Caki2 (cell line): Measurements from ENCODE around the gene SLMAP. TPM values are rescaled to one million over a fixed set of nuclear protein-coding genes. Genes with fewer than 3 reads are reported as not detected.

Experiments used
- DNase-seq: peaks from one replicate; pipeline ENCODE4 v3.0.0-alpha.2; 2015; ENCODE audit warnings: low read depth
- in situ Hi-C: cut with HindIII; loops from 2 replicates; pipeline ENCODE4 v1.10.0; 2016; ENCODE audit warnings: low sequenced_read_pairs, low pct_unique_long_range_greater_than_20kb, mixed read lengths
- total RNA-seq: library from RNA; depleted of rRNA; stranded (reverse); fragments of >200 nt; shearing (Covaris generic); gene quantifications from 2 replicates; pipeline ENCODE4 v1.2.3, GENCODE V29; 2014; ENCODE audit warnings: low replicate concordance

Gene SLMAP
- total RNA-seq, 1 experiment from 2014 or later, result 20.4 TPM

DNA sequence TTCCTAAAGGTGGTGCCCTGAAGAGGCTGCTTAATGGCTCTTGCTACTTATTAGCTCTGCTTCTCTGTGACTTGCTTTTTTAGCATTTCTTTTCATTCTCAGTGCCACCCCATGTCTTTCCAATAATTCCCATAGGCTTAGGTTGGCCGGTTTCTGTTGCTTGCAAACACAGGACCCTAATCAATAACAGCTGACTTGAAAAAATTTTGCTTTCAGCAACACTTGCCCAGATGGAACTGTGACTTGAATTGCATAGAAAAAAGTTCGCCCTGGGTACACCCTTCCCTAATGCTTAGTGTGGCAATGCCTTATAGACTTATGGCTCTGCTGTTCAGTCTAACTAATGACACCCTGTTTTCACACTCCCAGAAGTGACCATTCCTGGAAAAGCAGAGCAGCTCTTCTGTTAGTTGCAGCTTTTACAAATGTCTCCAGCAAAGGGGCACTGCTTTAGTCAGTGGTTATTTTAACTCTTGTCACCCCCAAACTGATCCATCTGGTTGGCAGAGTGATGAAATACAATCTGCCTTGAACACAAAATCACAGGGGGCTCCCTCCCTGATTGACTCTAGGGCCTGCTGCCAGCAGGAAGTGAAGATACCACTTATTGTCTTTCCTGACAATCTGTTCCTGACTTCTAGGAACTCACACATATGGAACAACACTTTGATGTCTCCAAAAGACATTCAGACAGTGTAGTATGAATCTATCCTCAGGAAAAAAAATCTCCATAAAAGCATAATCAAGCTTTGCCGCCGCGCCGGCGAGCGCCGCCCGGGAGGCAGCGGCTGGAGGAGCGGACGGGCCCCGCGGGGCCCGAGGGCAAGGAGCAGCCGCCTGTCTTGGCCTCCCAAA, 9.7 kb upstream of the SLMAP start:
- in situ Hi-C loops, result no loop called here
- DNase-seq, result no peak

DNA sequence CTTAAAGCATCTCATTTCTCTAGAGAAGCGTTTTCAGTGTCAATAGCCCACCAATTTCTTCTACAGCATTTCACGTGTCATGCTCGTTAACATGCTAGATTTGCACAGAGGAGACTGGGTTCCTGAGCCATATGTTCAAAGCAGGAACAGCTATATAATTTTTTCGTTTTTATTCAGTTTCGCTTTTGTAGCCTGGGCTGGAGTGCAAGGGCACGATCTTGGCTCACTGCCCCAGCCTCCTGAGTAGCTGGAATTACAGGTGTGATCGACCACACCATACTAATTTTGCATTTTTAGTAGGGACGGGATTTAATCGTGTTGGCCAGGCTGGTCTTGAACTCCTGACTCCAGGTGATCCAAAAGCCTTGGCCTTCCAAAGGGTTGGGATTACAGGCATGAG, 6.6 kb upstream of the SLMAP start:
- in situ Hi-C loops, result no loop called here
- DNase-seq, result no peak

DNA sequence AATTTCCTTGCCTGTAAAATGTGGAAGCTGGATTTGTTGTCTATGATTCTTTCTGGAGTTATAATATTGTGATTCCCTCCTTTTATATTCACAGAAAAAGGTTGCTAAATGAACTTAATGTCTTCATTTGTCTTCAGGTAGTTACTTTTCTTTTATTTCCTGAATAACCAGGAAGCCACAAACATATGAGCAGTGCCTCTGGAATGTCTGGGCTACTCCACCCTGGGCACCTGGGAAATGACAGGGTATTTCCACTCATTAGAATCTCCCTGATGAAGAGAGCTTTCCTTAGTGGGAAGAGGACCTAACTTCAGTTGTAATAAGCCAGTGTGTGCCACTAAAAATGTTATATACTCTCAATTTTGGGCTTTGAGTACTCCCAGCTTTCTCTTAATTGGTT, 3.8 kb upstream of the SLMAP start:
- in situ Hi-C loops, result no loop called here
- DNase-seq, result peak; percentile 63

DNA sequence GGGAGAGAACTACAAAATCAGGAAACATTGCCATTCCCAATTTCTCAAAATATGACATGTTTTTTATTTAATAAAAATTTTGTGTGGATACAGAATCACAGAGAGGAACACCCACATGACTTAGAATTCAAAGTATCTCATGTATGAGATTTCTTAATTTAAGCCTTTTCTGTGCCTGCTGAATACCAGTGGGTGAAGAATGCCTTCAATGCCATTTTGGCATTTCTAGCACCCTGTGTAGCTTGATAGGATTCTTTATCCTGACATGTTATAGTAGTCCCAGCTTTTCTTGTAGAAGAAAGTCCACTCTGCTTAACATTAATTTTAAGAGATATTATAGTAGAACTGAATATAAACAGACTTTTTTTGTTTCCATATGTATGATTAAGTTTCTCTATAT, 3.1 kb upstream of the SLMAP start:
- in situ Hi-C loops, result no loop called here
- no peak for DNase-seq

DNA sequence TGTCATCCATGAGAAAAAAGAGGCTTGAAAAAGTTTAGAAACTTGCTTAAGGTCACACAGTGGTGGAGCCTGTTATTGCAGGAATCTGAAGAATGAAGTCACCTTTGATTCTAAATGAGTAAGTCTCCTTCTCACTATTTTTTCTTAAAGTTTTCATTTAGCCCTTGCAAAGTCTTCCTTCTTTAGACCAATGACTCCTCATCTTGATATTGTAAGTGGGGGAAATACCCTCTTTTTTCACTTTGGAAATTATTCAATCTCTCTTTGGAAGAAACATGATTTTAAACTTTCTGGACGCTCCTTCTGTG, 787 bp upstream of the SLMAP start:
- DNase-seq, result no peak
- in situ Hi-C loops, result no loop called here

DNA sequence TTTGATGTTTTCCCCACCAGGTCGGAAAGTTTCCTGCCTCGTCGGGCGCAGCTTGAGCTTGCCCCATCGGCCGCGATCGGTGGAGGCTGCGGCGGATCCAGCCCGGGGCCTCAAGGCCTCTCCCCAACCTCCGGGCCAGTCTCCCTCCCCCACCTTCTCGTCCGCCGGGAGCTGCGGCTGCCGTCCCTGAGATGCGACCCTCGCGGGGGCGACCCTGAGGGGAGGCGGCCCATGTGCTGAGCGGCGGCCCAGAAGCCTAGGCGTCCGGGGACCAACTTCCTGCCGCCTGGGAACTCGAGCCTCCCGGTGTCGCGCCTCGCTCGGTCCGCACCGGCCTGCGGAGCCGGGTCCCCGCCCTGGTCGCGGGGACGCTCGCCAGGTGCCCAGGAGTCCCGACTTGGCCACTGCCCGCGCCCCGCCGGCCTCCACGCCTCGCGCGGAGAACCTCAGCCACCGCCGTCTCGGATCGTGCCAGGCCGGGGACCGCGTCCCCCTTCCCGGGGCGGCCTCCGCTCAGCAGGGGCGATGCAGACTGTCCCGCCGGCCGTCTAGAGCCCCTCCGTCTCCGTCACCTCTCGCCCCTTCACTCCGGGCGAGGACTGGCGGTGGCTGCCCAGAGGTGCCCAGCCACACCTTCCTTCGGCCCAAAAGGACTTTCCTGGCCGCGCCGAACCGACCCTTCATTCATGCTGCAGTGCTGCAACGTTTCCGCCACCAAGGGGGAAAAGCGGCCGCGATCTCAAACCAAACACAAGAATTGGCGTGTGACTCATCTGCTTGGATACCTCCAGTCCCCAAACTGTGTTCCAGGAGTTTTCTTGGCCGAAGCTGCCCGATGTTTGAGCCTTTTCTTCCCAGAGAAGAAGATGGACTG, 656 bp downstream of the SLMAP start:
- in situ Hi-C loops, result no loop called here
- DNase-seq, result peak; percentile 39

DNA sequence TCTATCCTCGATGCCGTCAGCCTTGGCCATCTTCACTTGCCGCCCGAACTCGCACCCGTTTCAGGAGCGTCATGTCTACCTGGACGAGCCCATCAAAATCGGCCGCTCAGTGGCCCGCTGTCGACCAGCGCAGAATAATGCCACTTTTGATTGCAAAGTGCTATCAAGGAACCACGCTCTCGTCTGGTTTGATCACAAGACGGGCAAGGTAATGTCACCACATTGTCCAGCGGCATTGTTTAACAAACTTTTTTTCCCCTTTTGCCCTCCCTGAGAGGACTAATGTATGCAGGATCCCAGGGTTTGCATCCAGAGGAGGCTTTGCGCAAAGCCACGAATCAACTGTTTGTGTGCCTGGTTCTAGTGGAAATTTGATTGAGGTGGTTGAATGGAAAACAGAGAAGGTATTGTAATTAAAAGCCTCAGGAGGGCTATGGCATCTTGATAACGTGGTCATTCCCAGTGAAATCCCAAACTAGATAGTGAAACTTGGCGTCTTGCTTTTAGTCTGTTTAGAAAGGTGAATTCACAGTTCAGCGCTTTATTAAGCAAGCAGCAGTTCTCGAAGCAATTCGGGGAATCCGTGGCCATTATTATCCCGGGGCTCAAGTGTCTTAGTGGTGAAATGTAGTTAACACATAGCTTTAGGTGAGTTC, 1.7 kb downstream of the SLMAP start:
- in situ Hi-C loops, result no loop called here
- peak; percentile 30 for DNase-seq

DNA sequence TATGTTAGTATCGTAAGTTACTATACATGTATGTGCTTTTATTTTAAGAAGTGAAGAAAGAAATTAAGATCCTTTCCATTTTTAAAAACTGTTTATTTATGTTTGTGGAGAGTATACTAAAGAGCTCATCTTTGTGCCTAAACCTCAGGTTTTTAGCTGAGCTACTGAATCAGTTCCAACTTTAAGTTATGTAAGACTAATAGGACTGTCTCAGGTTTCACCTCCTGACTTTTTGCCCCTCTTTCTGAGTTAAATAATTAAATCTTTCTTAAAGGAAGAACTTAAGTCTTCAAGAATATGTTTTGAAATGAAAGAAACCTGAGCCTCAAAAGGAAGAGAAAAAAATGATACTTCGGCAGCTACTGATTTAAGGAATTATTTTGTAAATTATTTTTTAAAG, 2.6 kb downstream of the SLMAP start:
- in situ Hi-C loops, result no loop called here
- no peak for DNase-seq

DNA sequence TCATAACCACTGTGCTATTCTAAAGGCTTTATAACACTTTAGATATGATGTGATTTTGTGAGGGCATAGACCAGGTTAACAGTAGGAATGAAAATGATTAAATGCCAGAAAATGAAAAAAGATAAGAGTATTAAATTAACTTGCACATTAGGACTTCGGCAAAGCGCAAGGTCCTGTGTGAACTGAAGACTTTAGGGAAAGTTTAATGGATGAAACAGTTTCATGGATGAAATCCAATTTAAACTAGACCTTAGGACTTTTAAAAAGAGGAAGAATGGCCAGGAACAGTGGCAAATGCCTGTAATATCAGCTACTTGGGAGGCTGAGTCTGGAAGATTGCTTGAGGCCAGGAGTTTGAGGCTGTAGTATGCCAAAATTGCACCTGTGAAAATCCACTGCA, 8.7 kb downstream of the SLMAP start:
- in situ Hi-C loops, result no loop called here

DNA sequence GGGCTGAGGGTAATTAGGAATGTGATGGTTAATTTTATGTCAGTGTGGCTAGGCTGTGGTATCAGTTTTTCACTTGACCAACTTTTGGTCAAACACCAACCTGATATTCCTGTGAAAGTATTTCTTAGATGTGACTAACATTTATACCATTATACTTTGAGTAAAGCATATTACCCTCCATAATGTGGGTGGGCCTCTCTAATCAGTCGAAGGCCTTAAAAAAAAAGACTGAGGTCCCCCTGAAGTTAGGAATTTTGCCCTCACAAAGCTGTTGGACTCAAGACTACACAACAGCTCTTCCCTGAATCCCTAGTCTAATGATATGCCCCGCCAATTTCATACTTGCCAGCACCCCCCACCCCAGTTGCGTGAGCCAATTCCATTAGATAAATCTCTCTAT, 12.5 kb downstream of the SLMAP start:
- no peak for DNase-seq
- in situ Hi-C loops, result no loop called here

More for the DNA sequence above, 8.7 kb downstream of the SLMAP start:
- DNase-seq, result no peak

DNA sequence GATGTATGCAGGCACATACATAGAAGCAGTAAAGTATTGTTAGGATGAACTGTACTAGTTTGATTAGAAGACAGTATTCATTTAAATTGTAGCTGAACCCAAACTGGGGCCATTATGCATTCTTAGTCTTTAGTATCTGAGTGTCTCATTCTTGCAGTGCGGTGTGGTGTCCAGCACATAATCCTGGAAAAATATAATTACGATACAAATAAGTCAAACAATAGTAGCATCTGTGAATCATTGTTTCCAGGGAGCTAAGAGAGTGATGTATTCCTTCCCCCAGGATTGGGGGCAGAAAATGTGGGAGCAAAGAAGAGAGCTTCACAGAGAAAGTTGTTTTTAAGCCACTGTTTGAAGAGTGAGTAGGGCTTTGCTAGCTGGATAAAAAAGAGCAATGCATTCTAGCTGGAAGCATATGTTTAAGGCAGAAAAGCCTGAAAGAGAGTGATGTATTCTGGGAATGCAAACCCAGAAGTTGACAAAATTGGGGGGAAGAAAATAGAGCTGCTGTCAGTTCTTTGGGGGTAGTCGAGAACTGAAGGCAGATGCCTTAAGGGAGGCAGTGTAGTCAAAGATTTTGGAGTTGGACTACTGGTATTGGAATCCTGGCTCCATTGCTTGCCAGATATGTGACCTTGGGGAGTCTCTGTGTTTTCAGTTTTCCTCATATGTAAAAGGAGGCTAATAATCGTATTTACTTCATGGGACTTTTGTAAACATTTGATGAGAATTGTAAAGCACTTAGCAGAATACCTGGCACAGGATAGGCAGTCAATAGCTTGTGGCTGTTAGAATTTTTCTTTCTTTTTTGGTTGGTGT, 14.1 kb downstream of the SLMAP start:
- DNase-seq, result no peak
- in situ Hi-C loops, result no loop called here

DNA sequence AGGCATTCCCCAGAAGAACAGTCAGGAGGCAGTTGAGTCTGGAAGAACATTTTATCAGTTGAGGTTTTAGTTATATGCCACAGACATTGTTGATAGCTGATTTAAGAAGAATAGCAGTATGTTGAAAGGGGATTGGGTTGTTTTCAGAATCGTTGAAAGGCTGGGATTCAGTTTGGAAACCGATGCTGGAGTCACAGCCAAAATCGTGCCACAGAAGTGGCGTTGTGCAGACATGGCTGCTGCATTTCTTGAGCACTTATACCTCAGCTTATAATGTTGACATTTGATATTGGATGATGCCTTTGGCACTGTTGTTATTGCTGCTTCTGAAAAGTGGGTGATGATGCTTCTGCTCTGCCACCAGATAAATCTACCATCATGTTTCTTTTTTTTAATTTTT, 16.1 kb downstream of the SLMAP start:
- in situ Hi-C loops, result no loop called here
- no peak for DNase-seq

DNA sequence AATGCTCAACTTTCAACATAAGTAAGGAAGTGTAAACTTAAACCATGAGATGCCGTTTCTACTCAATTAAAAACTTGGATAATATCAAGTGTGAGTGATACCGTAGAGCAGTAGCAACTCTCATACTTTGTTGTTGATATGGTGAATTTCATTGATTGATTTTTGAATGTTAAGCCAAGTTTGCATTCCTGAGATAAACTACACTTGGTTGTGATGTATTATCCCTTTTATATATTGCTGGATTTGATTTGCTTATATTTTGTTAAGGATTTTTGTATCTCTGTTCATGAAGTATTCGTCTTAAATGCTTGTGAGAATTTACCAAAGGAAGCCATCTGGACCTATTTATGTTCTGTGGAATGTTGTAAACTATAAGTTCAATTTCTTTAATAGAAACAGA, 21.7 kb downstream of the SLMAP start:
- in situ Hi-C loops, result no loop called here
- DNase-seq, result no peak

DNA sequence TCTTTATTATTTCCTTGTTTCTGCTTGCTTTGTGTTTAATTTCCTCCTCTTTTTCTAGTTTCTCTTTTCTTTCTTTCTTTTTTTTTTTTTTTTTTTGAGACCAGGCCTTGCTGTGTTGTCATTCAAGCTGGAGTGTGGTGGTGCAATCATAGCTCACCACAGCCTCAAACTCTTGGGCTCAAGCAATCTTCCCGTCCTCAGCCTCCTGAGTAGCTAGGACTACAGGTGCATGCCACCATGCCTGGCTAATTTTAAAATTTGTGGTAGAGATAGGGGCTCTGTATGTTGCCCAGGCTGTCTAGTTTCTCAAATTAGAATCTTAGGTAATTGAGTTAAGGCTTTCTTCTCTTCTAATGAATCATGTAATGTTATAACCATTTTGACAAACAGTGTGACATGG, 22.4 kb downstream of the SLMAP start:
- in situ Hi-C loops, result no loop called here
- DNase-seq, result no peak

DNA sequence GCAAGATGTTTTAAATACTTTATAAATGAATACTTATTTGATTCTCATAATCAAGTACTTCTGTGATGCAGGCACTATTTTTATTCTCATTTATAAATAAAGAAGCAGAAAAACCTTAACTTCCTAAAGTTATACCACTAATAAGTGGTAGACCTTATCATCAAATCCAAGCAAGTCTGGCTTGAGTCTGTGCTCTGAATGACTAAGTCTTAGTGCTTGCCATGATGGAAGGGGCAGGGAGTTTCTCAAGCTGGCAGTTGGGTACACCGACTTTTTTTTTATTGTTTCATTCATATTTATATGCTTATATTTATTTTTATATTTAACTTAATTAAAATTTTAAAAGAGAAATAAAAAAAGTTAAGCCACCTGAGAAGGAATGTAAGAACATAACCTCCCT, 23.6 kb downstream of the SLMAP start:
- in situ Hi-C loops, result no loop called here

DNA sequence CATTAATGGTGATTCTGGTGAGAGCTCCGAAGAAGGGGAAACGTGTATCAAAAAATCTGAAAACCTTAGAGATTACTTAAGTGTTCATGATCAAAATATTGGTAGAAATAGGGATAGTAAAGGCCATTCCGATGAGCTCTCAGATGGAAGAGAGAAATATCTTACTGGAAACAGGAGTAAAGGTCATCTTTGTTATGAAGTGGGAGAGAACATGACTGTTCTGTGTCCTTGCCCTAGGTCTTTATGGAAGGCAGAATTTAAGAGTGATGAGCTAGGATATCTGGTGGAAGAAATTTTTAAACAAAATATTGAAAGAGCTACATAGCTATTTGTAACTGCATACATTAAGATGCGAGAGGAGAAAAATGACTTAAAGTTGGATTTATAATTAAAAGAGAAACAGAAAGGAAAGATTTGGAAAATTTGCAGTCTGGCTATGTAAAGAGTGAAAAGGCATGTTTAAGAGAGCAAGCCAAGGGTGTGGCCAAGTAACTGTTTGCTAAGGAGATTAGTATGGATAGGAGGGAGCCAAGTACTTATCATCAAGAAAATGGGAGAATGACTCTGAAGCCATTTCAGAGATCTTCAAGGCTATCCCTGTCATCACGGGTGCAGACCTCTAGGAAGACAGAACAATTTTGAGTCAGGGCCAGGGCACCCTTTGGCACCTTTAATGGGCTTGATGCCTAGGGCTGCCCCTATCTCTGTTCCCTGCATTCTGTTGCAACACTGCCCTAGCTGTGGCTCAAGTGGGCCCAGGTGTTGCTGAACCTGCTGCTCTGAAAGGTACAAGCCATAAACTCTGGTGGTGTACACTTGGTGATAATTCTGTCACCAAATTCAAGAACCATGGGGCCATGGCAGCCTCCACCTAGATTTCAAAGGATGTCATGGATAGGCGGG, 27.3 kb downstream of the SLMAP start:
- in situ Hi-C loops, result no loop called here
- no peak for DNase-seq

More for the DNA sequence above, 23.6 kb downstream of the SLMAP start:
- DNase-seq, result no peak

DNA sequence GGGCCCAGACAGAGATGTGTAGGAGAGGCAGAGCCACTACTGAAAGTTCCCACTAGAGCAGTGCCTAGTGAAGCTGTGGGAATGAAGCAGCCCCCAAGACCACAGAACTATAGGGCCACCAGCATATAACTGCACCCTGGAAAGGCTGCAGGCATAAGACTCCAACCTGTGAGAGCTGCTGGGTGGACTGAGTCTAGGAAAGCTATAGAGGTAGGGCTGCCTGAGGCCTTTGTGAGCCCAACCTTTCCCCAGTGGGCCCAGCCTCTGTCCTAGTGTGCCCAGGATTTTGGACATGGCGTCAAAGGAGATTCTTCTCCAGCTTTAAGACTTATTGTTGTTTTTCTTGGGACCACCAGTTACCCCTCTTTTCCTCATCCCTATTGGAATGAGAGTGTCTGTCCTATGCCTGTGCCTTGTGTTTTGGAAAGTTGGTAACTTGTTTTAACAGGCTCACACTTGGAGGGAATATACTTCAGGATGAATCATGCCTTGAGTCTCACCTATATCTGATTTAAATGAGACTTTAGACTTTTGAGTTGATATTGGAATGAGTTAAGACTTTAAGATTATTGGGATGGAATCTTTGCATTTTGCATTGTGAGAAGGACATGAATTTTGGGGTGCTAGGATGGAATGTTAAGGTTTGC, 28.1 kb downstream of the SLMAP start:
- in situ Hi-C loops, result no loop called here
- no peak for DNase-seq
